PC-3 (cell line): ENCODE results near the gene PEX16. TPM values are rescaled to one million over a fixed set of nuclear protein-coding genes. Genes with fewer than 3 reads are reported as not detected.

ENCODE experiments used
- ATAC-seq: fragments of 200-7000 bp; cut with Tn5 transposase; 2 replicates; pipeline ENCODE4 v1.9.1; 2020; ENCODE audit warnings: mild to moderate bottlenecking, moderate library complexity
- BruUV-seq: library from RNA; stranded (reverse); fragments of 400-500 nt; replicated peaks from 2 replicates; lab custom pipeline; 2021; lab: Mats Ljungman, UMichigan
- CTCF ChIA-PET: fragments of 300-600 bp; sonication (Branson Sonifier 250); formaldehyde crosslinking; loops from one replicate; lab custom pipeline; 2022; ENCODE audit warnings: antibody characterized with exemption; lab: Charles Lee
- POLR2A ChIA-PET: fragments of 300-600 bp; sonication (Branson Sonifier 250); formaldehyde crosslinking; loops from one replicate; lab custom pipeline; 2022; ENCODE audit warnings: antibody characterized with exemption; ENCODE audit not compliant: unreplicated experiment; lab: Charles Lee
- DNase-seq: peaks from one replicate; pipeline ENCODE4 v3.0.0-alpha.2; 2015
- H2AFZ ChIP-seq: fragments of 300-600 bp; sonication (generic); 2 replicates; pipeline ENCODE4 v1.6.0; 2016; ENCODE audit warnings: antibody characterized with exemption, low read length
- H3F3A ChIP-seq: fragments of 300-600 bp; sonication (generic); one replicate; pipeline ENCODE4 v1.6.0; 2017; ENCODE audit warnings: antibody characterized with exemption, low read length, control low read depth, mild to moderate bottlenecking; ENCODE audit not compliant: unreplicated experiment
- H3K27ac ChIP-seq: fragments of 300-600 bp; sonication (generic); 2 replicates; pipeline ENCODE4 v1.5.1; 2016; ENCODE audit warnings: mild to moderate bottlenecking, low read length
- H3K27me3 ChIP-seq: fragments of 300-600 bp; sonication (generic); 2 replicates; pipeline ENCODE4 v1.6.1; 2016; ENCODE audit warnings: low read length, mixed read lengths
- H3K36me3 ChIP-seq: fragments of 300-600 bp; sonication (generic); 2 replicates; pipeline ENCODE4 v1.6.1; 2016; ENCODE audit warnings: low read depth, mixed run types, low read length, mixed read lengths
- H3K4me1 ChIP-seq: fragments of 300-600 bp; sonication (generic); 2 replicates; pipeline ENCODE4 v1.5.1; 2016; ENCODE audit warnings: low read length; ENCODE audit not compliant: insufficient read depth
- H3K4me2 ChIP-seq: fragments of 300-600 bp; sonication (generic); 2 replicates; pipeline ENCODE4 v1.6.0; 2016; ENCODE audit warnings: low read length
- H3K4me3 ChIP-seq: fragments of 300-600 bp; sonication (generic); 2 replicates; pipeline ENCODE4 v1.5.1; 2016; ENCODE audit warnings: mild to moderate bottlenecking, low read length, mixed read lengths
- H3K79me2 ChIP-seq: fragments of 300-600 bp; sonication (generic); 2 replicates; pipeline ENCODE4 v1.6.1; 2017; ENCODE audit warnings: low read length, mixed read lengths
- H3K9ac ChIP-seq: fragments of 300-600 bp; sonication (generic); 2 replicates; pipeline ENCODE4 v1.6.0; 2016; ENCODE audit warnings: mild to moderate bottlenecking, low read length
- H3K9me2 ChIP-seq: fragments of 300-600 bp; sonication (generic); replicated peaks from 2 replicates; pipeline ENCODE4 v1.6.1; 2016; ENCODE audit warnings: mixed run types, low read length, mixed read lengths
- H3K9me3 ChIP-seq: fragments of 300-600 bp; sonication (generic); 2 replicates; pipeline ENCODE4 v1.6.1; 2016; ENCODE audit warnings: low read length, mixed read lengths
- H4K20me1 ChIP-seq: fragments of 300-600 bp; sonication (generic); 2 replicates; pipeline ENCODE4 v1.6.1; 2016; ENCODE audit warnings: low read length, mixed read lengths
- CTCF ChIP-seq: fragments of 300-600 bp; sonication (generic); conservative IDR thresholded peaks from 2 replicates; pipeline ENCODE4 v1.5.1; 2017; ENCODE audit warnings: antibody characterized with exemption, low read depth, mild to moderate bottlenecking, low read length
- EZH2 ChIP-seq: fragments of 300-600 bp; sonication (generic); IDR thresholded peaks from one replicate; pipeline ENCODE4 v1.6.1; 2017; ENCODE audit warnings: antibody characterized with exemption, mild to moderate bottlenecking, low read length; ENCODE audit not compliant: unreplicated experiment
- EZH2phosphoT487 ChIP-seq: fragments of 300-600 bp; sonication (generic); IDR thresholded peaks from 2 replicates; pipeline ENCODE4 v1.6.1; 2018; ENCODE audit warnings: mild to moderate bottlenecking, antibody characterized with exemption, low read length, borderline replicate concordance
- intact Hi-C: fragments of 100-400 bp; cut with micrococcal nuclease; formaldehyde crosslinking; loops from 2 replicates; pipeline ENCODE4 v1.9.0; 2023
- total RNA-seq: library from RNA; depleted of rRNA; stranded (reverse); fragments of >200 nt; gene quantifications from 2 replicates; pipeline ENCODE4 v1.2.3, GENCODE V29; 2014

Gene PEX16
- total RNA-seq, 1 experiment from 2014 or later = 56.7 TPM

GRCh38 chr11:45880772-45881570, 36.7 kb downstream of the PEX16 start:
- Histone ChIP-seq H3K79me2 (no peaks in the 10 kb centered on the region), H3K36me3 (peaks cover 13% of the 10 kb centered on the region; the same call in 1 of the 2 replicates), H3F3A (no peaks in the 10 kb centered on the region), H3K4me2 (peak overlapping the region; percentile 56), H3K9me3 (no peaks in the 10 kb centered on the region), H3K4me3 (no peak overlapping the region), H3K4me1 (peaks cover 18% of the 10 kb centered on the region), H3K9ac (no peak overlapping the region), H4K20me1 (peaks cover 9% of the 10 kb centered on the region; the same call in 1 of the 2 replicates), H3K27me3 (no peaks in the 10 kb centered on the region), H2AFZ (no peak overlapping the region), H3K27ac (no peak overlapping the region; the same call in 1 of the 2 replicates), H3K9me2 (no peaks in the 10 kb centered on the region)
- TF ChIP-seq EZH2phosphoT487 = no peak
- TF ChIP-seq CTCF = no peak
- TF ChIP-seq EZH2 = no peak
- ChIA-PET POLR2A (no interaction called here), CTCF (interaction anchor here (1.1 kb wide), 1 partner anchor 10 kb away, joined by 3 read pairs; no protein-coding TSS in a partner anchor)
- no TSS peak for BruUV-seq
- ATAC-seq (no peak), DNase-seq (no peak)
- intact Hi-C loops = loop anchor here (1.0 to 2.0 kb wide), 2 partner anchors 34 to 38 kb away; partner anchors contain the start of gene CRY2

- Histone ChIP-seq H3F3A (no peaks in the 10 kb centered on the region), H3K79me2 (no peaks in the 10 kb centered on the region), H3K9ac (no peak overlapping the region), H3K9me2 (no peaks in the 10 kb centered on the region), H3K4me2 (peak overlapping the region; percentile 56), H2AFZ (no peak overlapping the region), H4K20me1 (peaks cover 9% of the 10 kb centered on the region; the same call in 1 of the 2 replicates), H3K27me3 (no peaks in the 10 kb centered on the region), H3K9me3 (no peaks in the 10 kb centered on the region), H3K36me3 (peaks cover 13% of the 10 kb centered on the region; the same call in 1 of the 2 replicates), H3K27ac (peak overlapping the region; percentile 48), H3K4me3 (no peak overlapping the region), H3K4me1 (peaks cover 18% of the 10 kb centered on the region)
- ChIA-PET CTCF (interaction anchor here (1.1 kb wide), 1 partner anchor 11 kb away, joined by 3 read pairs; no protein-coding TSS in a partner anchor), POLR2A (no interaction called here)
- TF ChIP-seq EZH2 (no peak), CTCF (no peak), EZH2phosphoT487 (no peak)
- DNase-seq (peak; percentile 82), ATAC-seq (peak; percentile 96)
- BruUV-seq = no TSS peak
- intact Hi-C loops = loop anchor here (1.0 to 2.0 kb wide), 2 partner anchors 33 to 39 kb away; partner anchors contain the start of gene CRY2
Observed at GRCh38 chr11:45879803-45880686, 37.6 kb downstream of the PEX16 start.
